Ectodermal cell (in vitro differentiated cells): ENCODE measurements around the gene PEMT.

Source experiments
- H3K27ac ChIP-seq: 2 replicates; pipeline ENCODE4 v1.7.0; 2013; ENCODE audit warnings: mild to moderate bottlenecking, low read depth, low read length; ENCODE audit not compliant: insufficient read depth, poor library complexity, severe bottlenecking
- H3K27me3 ChIP-seq: 2 replicates; pipeline ENCODE4 v1.7.0; 2013; ENCODE audit warnings: mild to moderate bottlenecking, low read length; ENCODE audit not compliant: insufficient read depth, control insufficient read depth, poor library complexity, severe bottlenecking
- H3K36me3 ChIP-seq: one replicate; pipeline ENCODE4 v1.7.0; 2013; ENCODE audit warnings: low read length; ENCODE audit not compliant: control insufficient read depth, insufficient read depth
- H3K4me1 ChIP-seq: one replicate; pipeline ENCODE4 v1.7.0; 2013; ENCODE audit warnings: low read length; ENCODE audit not compliant: control insufficient read depth, insufficient read depth
- H3K4me3 ChIP-seq: 2 replicates; pipeline ENCODE4 v1.7.0; 2013; ENCODE audit warnings: low read depth, low read length, control low read depth; ENCODE audit not compliant: insufficient read depth
- H3K9me3 ChIP-seq: 2 replicates; pipeline ENCODE4 v1.7.0; 2013; ENCODE audit warnings: mild to moderate bottlenecking, low read length, moderate library complexity; ENCODE audit not compliant: control insufficient read depth
- WGBS, 2 experiments: methylation state at CpG; one replicate each; pipeline ENCODE4 v1.1.7; 2013; ENCODE audit warnings: missing lambda C conversion rate in 2 of 2; 5-methylcytosine and 5-hydroxymethylcytosine counted together

The PEMT gene

DNA sequence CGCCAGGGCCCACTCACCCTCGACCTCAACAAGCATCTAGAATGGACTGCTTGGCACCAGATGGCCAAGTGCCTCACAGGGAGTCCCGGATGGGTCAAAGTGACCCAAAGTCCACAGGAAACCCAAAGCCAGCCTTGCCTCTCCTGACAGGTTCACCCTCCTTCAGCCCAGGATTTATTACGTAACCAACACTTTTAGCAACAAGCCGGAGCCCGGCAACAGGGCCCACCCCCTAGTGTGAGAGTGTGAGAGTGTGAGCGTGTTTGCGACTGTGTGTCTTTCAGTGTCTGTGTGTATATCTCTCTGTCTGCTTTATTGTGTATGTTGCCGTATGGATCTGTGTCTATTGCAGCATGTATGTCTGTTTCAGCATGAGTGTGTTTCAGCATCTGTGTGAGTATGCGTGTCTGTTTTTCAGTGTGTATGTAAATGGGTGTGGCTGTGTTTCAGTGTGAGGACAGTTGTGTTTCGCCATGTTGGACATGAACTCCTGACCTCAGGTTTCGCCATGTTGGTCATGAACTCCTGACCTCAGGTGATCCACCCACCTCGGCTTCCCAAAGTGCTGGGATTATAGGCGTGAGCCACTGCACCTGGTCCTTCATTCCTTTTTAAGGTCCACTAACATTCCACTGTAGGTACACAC lies 13.7 kb upstream of the PEMT start:
- WGBS, 2 experiments = 95% methylated on average over 14 of the region's 14 CpGs

DNA sequence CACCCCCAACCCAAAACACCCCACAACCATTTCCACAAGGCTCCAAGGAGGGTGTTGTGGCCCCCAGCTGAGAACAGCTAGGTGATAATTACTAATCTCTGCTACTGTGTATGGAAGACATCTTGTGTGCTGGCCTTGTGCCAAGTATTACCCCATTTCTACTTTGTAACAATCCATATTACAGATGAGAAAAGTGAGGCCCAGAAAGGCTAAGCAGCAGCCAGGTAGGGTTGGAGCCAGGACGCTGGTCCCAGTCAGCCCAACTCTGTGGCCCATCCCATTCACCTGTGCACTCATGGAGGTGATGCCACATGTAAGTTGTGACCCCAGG lies 12.4 kb upstream of the PEMT start:
- H3K4me3 ChIP-seq = no peak overlapping the region
- WGBS, 2 experiments = 86 to 93% methylated on average over 1 of the region's 1 CpG

More for the DNA sequence above, 13.7 kb upstream of the PEMT start:
- Histone ChIP-seq H3K27me3 (no peaks in the 10 kb centered on the region), H3K9me3 (no peaks in the 10 kb centered on the region), H3K27ac (no peak overlapping the region), H3K4me3 (no peak overlapping the region), H3K36me3 (no peaks in the 10 kb centered on the region), H3K4me1 (peaks cover 21% of the 10 kb centered on the region)

DNA sequence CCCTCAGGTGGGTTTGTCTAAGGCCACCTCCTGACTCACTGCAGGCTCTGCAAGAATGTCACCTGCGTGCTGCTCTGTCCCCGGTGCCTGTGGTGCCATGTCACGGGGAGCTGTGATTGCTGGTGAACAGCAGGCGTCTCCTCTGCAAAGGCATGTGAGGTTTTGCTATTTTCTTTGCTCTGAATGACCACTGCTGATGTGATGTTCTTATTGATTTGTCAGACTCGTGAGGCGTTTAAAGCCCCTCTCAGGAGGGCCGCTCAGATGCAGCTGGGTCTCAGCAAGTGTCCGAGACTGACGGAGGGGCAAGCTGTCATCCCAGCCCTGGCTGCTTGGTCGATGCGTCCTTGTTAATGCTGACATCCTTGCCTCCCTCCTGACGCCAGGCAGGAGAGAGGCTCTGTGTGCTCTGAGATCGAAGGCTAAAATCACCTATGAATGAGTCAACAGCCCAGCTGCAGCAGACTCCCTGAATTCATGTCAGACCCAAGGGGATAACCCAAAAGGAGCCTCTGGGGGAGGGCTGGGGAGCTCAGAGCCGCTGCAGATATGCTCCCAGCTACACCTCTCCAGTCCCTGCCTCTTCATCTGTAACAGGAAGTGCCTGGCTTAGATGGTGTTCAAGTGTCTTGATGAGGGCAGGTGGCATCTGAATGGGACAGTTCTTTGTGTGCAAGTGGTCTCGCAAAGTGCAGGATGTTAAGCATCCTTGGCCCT lies 11.8 kb upstream of the PEMT start:
- Histone ChIP-seq H3K4me3 (no peak overlapping the region), H3K27me3 (no peaks in the 10 kb centered on the region), H3K4me1 (peaks cover 21% of the 10 kb centered on the region), H3K27ac (no peak overlapping the region), H3K9me3 (no peaks in the 10 kb centered on the region), H3K36me3 (no peaks in the 10 kb centered on the region)
- 27 to 44% methylated on average over 14 to 15 of the region's 15 CpGs for WGBS, 2 experiments

More for the DNA sequence above, 12.4 kb upstream of the PEMT start:
- Histone ChIP-seq H3K9me3 (no peaks in the 10 kb centered on the region), H3K36me3 (no peaks in the 10 kb centered on the region), H3K4me1 (peaks cover 21% of the 10 kb centered on the region), H3K27ac (no peak overlapping the region), H3K27me3 (no peaks in the 10 kb centered on the region)

DNA sequence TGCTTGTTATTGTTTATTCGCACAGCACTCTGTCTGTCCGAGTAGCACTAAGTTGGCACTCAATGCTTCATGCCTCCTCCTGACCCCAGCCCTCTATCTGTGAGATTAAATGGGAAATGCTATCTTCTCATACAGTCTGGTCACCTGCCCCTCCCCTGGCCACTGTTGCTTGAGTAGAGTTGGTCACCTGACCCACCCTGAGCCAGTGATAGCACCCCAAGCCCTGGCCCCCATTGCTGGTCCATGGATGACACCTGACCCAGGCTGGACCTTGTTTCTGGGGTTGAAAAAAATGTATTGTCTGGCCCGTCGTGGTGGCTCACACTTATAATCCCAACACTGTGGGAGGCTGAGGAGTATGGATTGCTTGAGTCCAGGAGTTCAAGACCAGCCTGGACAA lies 8.5 kb upstream of the PEMT start:
- H3K4me3 ChIP-seq = no peak overlapping the region
- no peaks in the 10 kb centered on the region for H3K27me3 ChIP-seq
- H3K36me3 ChIP-seq = no peaks in the 10 kb centered on the region
- no peaks in the 10 kb centered on the region for H3K9me3 ChIP-seq
- peaks cover 14% of the 10 kb centered on the region for H3K4me1 ChIP-seq
- WGBS, 2 experiments = 88 to 93% methylated on average over 4 of the region's 4 CpGs
- no peak overlapping the region for H3K27ac ChIP-seq

- Histone ChIP-seq H3K9me3 (no peaks in the 10 kb centered on the region), H3K27me3 (no peaks in the 10 kb centered on the region), H3K4me1 (peaks cover 3% of the 10 kb centered on the region), H3K27ac (no peak overlapping the region), H3K36me3 (no peaks in the 10 kb centered on the region), H3K4me3 (no peak overlapping the region)
- 92 to 94% methylated on average over 2 of the region's 2 CpGs for WGBS, 2 experiments
Measured at GRCh38 chr17:17598003-17598402, 6.5 kb upstream of the PEMT start.

GRCh38 chr17:17595755-17596154 lies 4.2 kb upstream of the PEMT start:
- 85 to 91% methylated on average over 4 of the region's 4 CpGs for WGBS, 2 experiments
- no peaks in the 10 kb centered on the region for H3K9me3 ChIP-seq
- H3K4me3 ChIP-seq = no peak overlapping the region
- no peak overlapping the region for H3K27ac ChIP-seq
- peaks cover under 1% of the 10 kb centered on the region for H3K4me1 ChIP-seq
- no peaks in the 10 kb centered on the region for H3K36me3 ChIP-seq
- no peaks in the 10 kb centered on the region for H3K27me3 ChIP-seq

DNA sequence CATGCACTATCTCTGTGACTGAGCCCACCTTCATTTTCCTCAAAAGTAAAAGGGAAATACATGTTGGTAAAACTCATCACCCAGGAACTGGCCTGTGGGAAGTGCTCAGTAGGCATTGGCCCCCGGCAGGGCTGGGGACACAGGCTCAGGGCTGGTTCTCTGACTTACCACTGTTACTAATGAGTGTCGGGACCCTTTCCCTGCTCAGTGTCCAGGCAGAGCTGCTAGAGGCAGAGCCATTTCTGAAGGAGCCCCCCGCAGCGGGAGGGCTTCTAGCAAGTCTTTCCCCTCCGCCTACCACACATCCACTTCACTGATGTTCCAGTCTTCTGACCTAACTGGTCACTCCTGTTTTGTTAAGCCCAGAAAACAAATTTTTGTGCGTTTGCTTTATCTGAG lies 1.7 kb upstream of the PEMT start:
- H3K36me3 ChIP-seq = no peaks in the 10 kb centered on the region
- no peak overlapping the region for H3K4me3 ChIP-seq
- H3K27ac ChIP-seq = no peak overlapping the region
- H3K4me1 ChIP-seq = peaks cover 7% of the 10 kb centered on the region
- WGBS, 2 experiments = 91 to 93% methylated on average over 6 of the region's 6 CpGs
- no peaks in the 10 kb centered on the region for H3K27me3 ChIP-seq
- no peaks in the 10 kb centered on the region for H3K9me3 ChIP-seq

DNA sequence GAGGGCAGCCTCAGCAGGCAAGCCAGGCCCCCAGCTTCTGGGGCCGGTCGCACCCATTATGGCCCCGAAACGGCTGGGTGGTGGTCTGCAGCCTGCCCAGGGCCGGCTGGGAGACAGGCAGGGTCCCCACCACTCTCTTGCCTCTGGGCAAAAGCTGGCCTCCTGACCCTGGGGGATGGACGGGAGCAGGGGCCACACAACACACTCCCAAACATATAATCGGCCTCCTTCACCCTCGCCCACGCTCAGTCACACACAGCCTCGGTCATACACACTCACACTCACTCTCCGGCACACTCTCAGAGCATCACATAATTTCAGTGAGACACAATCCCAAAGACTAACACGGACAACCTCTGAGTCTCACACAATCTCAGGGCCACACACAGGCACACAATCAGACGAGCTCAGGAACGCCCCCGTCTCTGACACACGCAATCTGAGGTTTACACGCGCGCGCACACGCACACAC lies 589 bp downstream of the PEMT start:
- Histone ChIP-seq H3K27me3 (no peaks in the 10 kb centered on the region), H3K4me3 (peak overlapping the region; percentile 82), H3K27ac (no peak overlapping the region), H3K4me1 (peaks cover 7% of the 10 kb centered on the region), H3K36me3 (no peaks in the 10 kb centered on the region), H3K9me3 (no peaks in the 10 kb centered on the region)
- WGBS, 2 experiments = 3% methylated on average over 21 of the region's 21 CpGs

GRCh38 chr17:17590141-17590751 lies 1.3 kb downstream of the PEMT start:
- Histone ChIP-seq H3K9me3 (no peaks in the 10 kb centered on the region), H3K27me3 (no peaks in the 10 kb centered on the region), H3K27ac (no peak overlapping the region), H3K4me3 (peak overlapping the region; percentile 82), H3K4me1 (peaks cover 7% of the 10 kb centered on the region), H3K36me3 (no peaks in the 10 kb centered on the region)
- WGBS, 2 experiments = 69 to 76% methylated on average over 11 of the region's 11 CpGs

GRCh38 chr17:17587614-17588337 lies 3.7 kb downstream of the PEMT start:
- WGBS, 2 experiments = 90 to 93% methylated on average over 9 of the region's 10 CpGs
- Histone ChIP-seq H3K4me1 (peaks cover 10% of the 10 kb centered on the region), H3K27me3 (no peaks in the 10 kb centered on the region), H3K9me3 (no peaks in the 10 kb centered on the region), H3K4me3 (no peak overlapping the region), H3K36me3 (no peaks in the 10 kb centered on the region), H3K27ac (no peak overlapping the region)
